ENCODE results near the gene ASXL1.

DNA sequence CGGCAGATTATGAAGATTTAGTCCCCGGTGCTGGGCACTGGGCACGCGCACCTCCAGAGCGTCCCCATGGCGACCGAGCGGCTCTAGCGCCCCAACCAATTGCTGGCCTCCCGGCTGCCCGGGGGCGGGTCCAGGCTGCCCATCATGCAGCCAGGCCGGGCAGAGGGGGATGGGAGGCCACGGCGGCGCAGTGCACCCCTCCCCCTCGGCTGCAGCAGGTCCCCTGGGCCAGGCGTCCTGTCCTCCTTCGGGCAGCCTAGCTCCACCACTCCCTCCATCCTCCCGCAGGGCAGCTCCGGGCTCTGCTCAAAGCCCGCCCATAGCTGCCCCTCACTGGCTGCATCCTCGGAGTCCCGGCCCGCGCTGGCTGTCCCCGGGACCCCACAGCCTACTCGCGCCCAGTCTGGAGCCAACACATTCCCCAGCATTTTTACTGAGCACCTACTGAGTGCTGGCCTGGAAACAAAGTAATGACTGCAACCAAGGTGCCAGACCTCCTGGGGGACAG lies 99.4 kb downstream of the ASXL1 start:
- TF ChIP-seq MEF2A (IDR thresholded peaks at IDR 0.05; ENCODE audit: borderline replicate concordance, low read depth) = no peak
- no peak for TF ChIP-seq EP300 (IDR thresholded peaks at IDR 0.05; ENCODE audit: borderline replicate concordance in 1 of 2, low read depth in 1 of 2, low read length in 1 of 2)
- TF ChIP-seq CTCF (IDR thresholded peaks at IDR 0.05) = no peak
- TF ChIP-seq MXI1 (IDR thresholded peaks at IDR 0.05; ENCODE audit: low read depth, low read length) = no peak; the same call in 1 of the 2 replicates
- peak; percentile 67 for TF ChIP-seq NRF1 (IDR thresholded peaks at IDR 0.05; ENCODE audit: low read depth, low read length)
- no peak for TF ChIP-seq TCF12 (IDR thresholded peaks at IDR 0.05)
- TF ChIP-seq ZBTB33 (IDR thresholded peaks at IDR 0.05; ENCODE audit: borderline replicate concordance, low read depth) = no peak
- 0 out of 2 replicates have a peak, but pooled peaks have one; percentile 12 for TF ChIP-seq RAD21 (IDR thresholded peaks at IDR 0.05; ENCODE audit: low read length)
- no peak for TF ChIP-seq GATA2 (CRISPR knock-in tag; IDR thresholded peaks at IDR 0.05)
- TF ChIP-seq RFX5 (IDR thresholded peaks at IDR 0.05; ENCODE audit: low read length) = no peak
- no peak for TF ChIP-seq TEAD4 (IDR thresholded peaks at IDR 0.05; ENCODE audit: borderline replicate concordance, insufficient read depth)
- TF ChIP-seq FOXM1 (IDR thresholded peaks at IDR 0.05; ENCODE audit: low read depth) = no peak
- TF ChIP-seq ELF1 (IDR thresholded peaks at IDR 0.05) = no peak
